SK-N-SH (cell line): ENCODE data around the gene PSD2. TPM values are rescaled to one million over a fixed set of nuclear protein-coding genes. Genes with fewer than 3 reads are reported as not detected.
A peak's percentile ranks its signal among the peaks of the same experiment; 100 is the strongest.

ENCODE experiments used
- CTCF ChIA-PET: fragments of 300-600, 350-600 bp; formaldehyde crosslinking; extraction: SDS; loops from one replicate; lab custom pipeline; 2021; lab: Yijun Ruan, JAX
- POLR2A ChIA-PET: fragments of 350-600 bp; sonication (Branson Sonifier 250); formaldehyde crosslinking; extraction: SDS; loops from one replicate; lab custom pipeline; 2020; ENCODE audit warnings: antibody characterized with exemption, inconsistent platforms; lab: Yijun Ruan, JAX
- DNase-seq: peaks from one replicate; pipeline ENCODE4 v3.0.0; 2012
- H2AFZ ChIP-seq: fragments of 200-600 bp; sonication (generic); 2 replicates; pipeline ENCODE4 v1.8.1; 2016; ENCODE audit warnings: antibody characterized with exemption, mild to moderate bottlenecking, low read depth
- H3F3A ChIP-seq: fragments of 200-600 bp; sonication (generic); replicated peaks from 2 replicates; pipeline ENCODE3; 2016; ENCODE audit warnings: antibody characterized with exemption, mild to moderate bottlenecking; ENCODE audit not compliant: insufficient read depth
- H3K27ac ChIP-seq, 2 experiments: fragments of 200-500 bp in 1 of 2; fragments of 200-600 bp in 1 of 2; sonication (Bioruptor generic) in 1 of 2; sonication (generic), shearing (Covaris generic) in 1 of 2; 2 replicates each; pipeline versions ENCODE4 v1.5.1 to v1.6.1; 2014 to 2016; ENCODE audit warnings: low read depth in 2 of 2, inconsistent platforms in 1 of 2, low read length in 1 of 2, mild to moderate bottlenecking in 1 of 2, mixed read lengths in 1 of 2
- H3K27me3 ChIP-seq: fragments of 200-600 bp; sonication (generic), shearing (Covaris generic); 2 replicates; pipeline ENCODE4 v1.6.1; 2016; ENCODE audit warnings: mixed run types; ENCODE audit not compliant: insufficient read depth
- H3K36me3 ChIP-seq, 2 experiments: fragments of 200-500 bp in 1 of 2; fragments of 200-600 bp in 1 of 2; sonication (Bioruptor generic) in 1 of 2; sonication (generic) in 1 of 2; replicated peaks in 1 of 2; 2 replicates each; pipeline versions ENCODE3 to v1.5.1; 2014 to 2016; ENCODE audit warnings: low read length in 1 of 2, mild to moderate bottlenecking in 1 of 2; ENCODE audit not compliant: insufficient read depth in 2 of 2, control insufficient read depth in 1 of 2
- H3K4me1 ChIP-seq, 2 experiments: fragments of 200-500 bp in 1 of 2; fragments of 200-600 bp in 1 of 2; sonication (Bioruptor generic) in 1 of 2; sonication (generic), shearing (Covaris generic) in 1 of 2; 2 replicates each; pipeline versions ENCODE4 v1.5.1 to v1.6.1; 2014 to 2016; ENCODE audit warnings: low read depth in 1 of 2, low read length in 1 of 2, mixed run types in 1 of 2; ENCODE audit not compliant: insufficient read depth in 2 of 2, control insufficient read depth in 1 of 2
- H3K4me2 ChIP-seq: fragments of 200-600 bp; sonication (generic), shearing (Covaris generic); 2 replicates; pipeline ENCODE4 v1.6.1; 2017; ENCODE audit warnings: mixed run types
- H3K4me3 ChIP-seq, 2 experiments: fragments of 200-500 bp in 1 of 2; fragments of 200-600 bp in 1 of 2; sonication (Bioruptor generic) in 1 of 2; sonication (generic), shearing (Covaris generic) in 1 of 2; 2 replicates each; pipeline versions ENCODE4 v1.5.1 to v1.8.1; 2014 to 2016; ENCODE audit warnings: low read depth in 2 of 2, inconsistent platforms in 1 of 2, low read length in 1 of 2, mild to moderate bottlenecking in 1 of 2, mixed read lengths in 1 of 2, moderate library complexity in 1 of 2
- H3K79me2 ChIP-seq: fragments of 200-600 bp; sonication (generic); 2 replicates; pipeline ENCODE4 v1.8.1; 2017; ENCODE audit warnings: mild to moderate bottlenecking; ENCODE audit not compliant: insufficient read depth
- H3K9ac ChIP-seq: fragments of 200-600 bp; sonication (generic); 2 replicates; pipeline ENCODE4 v1.6.1; 2017; ENCODE audit warnings: mixed run types
- H3K9me2 ChIP-seq: fragments of 200-600 bp; sonication (generic); 2 replicates; pipeline ENCODE4 v1.6.1; 2017; ENCODE audit warnings: mixed run types
- H3K9me3 ChIP-seq: fragments of 200-600 bp; sonication (generic); 2 replicates; pipeline ENCODE4 v1.6.1; 2017; ENCODE audit warnings: mixed run types, mild to moderate bottlenecking, moderate library complexity
- H4K20me1 ChIP-seq: fragments of 200-600 bp; sonication (generic); 2 replicates; pipeline ENCODE4 v1.6.1; 2017; ENCODE audit warnings: mild to moderate bottlenecking, mixed run types; ENCODE audit not compliant: insufficient read depth
- CHD2 ChIP-seq: fragments of 150-350 bp; IDR thresholded peaks from 2 replicates; pipeline ENCODE4 v1.6.1; 2018; ENCODE audit warnings: low read length; ENCODE audit not compliant: partially characterized antibody
- CTCF ChIP-seq: fragments of 200-600 bp; sonication (generic); IDR thresholded peaks from 2 replicates; pipeline ENCODE4 v1.6.1; 2017; ENCODE audit warnings: antibody characterized with exemption, mild to moderate bottlenecking, moderate library complexity
- EP300 ChIP-seq, 2 experiments: IDR thresholded peaks; 2 replicates each; pipeline versions ENCODE4 v1.4.0 to v1.6.1; 2012; ENCODE audit warnings: borderline replicate concordance in 1 of 2, low read depth in 1 of 2, low read length in 1 of 2
- FOSL2 ChIP-seq: IDR thresholded peaks from 2 replicates; pipeline ENCODE4 v1.4.0; 2012; ENCODE audit warnings: low read depth, mild to moderate bottlenecking, moderate library complexity, borderline replicate concordance
- FOXJ3 ChIP-seq: sonication (generic); formaldehyde crosslinking; IDR thresholded peaks from 2 replicates; pipeline ENCODE4 v1.5.1; 2020; ENCODE audit warnings: mild to moderate bottlenecking, missing genetic modification reagents
- GABPA ChIP-seq: IDR thresholded peaks from 2 replicates; pipeline ENCODE4 v1.4.0; 2012; ENCODE audit warnings: low read depth, mild to moderate bottlenecking
- MAX ChIP-seq: IDR thresholded peaks from 2 replicates; pipeline ENCODE4 v1.4.0; 2012; ENCODE audit warnings: low read depth
- MEF2A ChIP-seq: IDR thresholded peaks from 2 replicates; pipeline ENCODE4 v1.4.0; 2012; ENCODE audit warnings: low read depth, borderline replicate concordance
- RAD21 ChIP-seq: IDR thresholded peaks from 2 replicates; pipeline ENCODE4 v1.6.1; 2012; ENCODE audit warnings: mild to moderate bottlenecking, low read length
- RCOR1 ChIP-seq: fragments of 150-350 bp; IDR thresholded peaks from 2 replicates; pipeline ENCODE4 v1.6.1; 2017; ENCODE audit warnings: antibody characterized with exemption, low read length
- RFX5 ChIP-seq: IDR thresholded peaks from 2 replicates; pipeline ENCODE4 v1.6.1; 2012; ENCODE audit warnings: mild to moderate bottlenecking, improper control_type of control experiment, low read length
- RXRA ChIP-seq: IDR thresholded peaks from 2 replicates; pipeline ENCODE4 v1.4.0; 2012; ENCODE audit warnings: low read depth, mild to moderate bottlenecking, borderline replicate concordance
- TAF1 ChIP-seq: IDR thresholded peaks from 2 replicates; pipeline ENCODE4 v1.6.1; 2012; ENCODE audit warnings: low read depth, mild to moderate bottlenecking, low read length, moderate library complexity, borderline replicate concordance
- USF2 ChIP-seq: fragments of 150-350 bp; IDR thresholded peaks from 2 replicates; pipeline ENCODE4 v1.6.1; 2017; ENCODE audit warnings: antibody characterized with exemption, low read length, low read depth, borderline replicate concordance
- WGBS: methylation state at CpG from one replicate; pipeline ENCODE4 v1.1.6; 2017; ENCODE audit warnings: low lambda C conversion rate; 5-methylcytosine and 5-hydroxymethylcytosine counted together
- polyA plus RNA-seq, 3 experiments: library from polyadenylated mRNA; depleted of rRNA; stranded (reverse); fragments of >200 nt; gene quantifications; 2 replicates each; pipeline ENCODE4 v1.2.3, GENCODE V29; 2012
- TF ChIP-seq, protein P1 (sequence below): IDR thresholded peaks from 2 replicates; pipeline ENCODE4; 2012
- TF ChIP-seq, protein P2 (sequence below): IDR thresholded peaks from 2 replicates; pipeline ENCODE4 v1.4.0; 2012; ENCODE audit warnings: low read depth, borderline replicate concordance

Gene PSD2
- polyA plus RNA-seq, 1 of the 3 experiments (the other 2 are of a cell fraction) = 0.15 TPM

DNA sequence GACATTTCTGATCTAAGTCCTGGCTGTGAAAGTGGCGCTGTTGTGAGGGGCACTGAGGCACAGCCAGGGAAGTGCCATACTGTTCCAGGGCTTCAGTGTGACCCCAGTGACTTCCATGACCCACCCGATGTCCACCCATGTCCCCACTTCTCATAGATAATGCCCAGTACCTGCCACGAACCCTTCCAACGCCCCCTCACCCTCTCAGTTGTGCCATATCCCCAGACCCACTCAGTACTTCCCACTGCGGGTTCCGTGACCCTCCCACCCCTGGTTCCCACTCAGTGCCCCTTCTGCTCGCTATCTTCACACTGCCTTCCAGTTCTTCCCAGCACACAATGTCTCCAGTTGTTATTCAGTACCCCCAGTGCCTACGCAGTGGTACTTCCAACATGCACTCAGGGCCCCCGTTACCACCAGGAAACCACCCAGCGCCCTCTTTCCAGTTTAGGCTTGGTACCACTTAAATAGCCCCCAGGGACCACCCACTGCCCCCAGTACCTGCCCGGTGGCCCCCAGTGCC lies 30.7 kb upstream of the PSD2 start:
- no peaks in the 10 kb centered on the region for H3K9me2 ChIP-seq
- no peaks in the 10 kb centered on the region for H3K9me3 ChIP-seq
- H3F3A ChIP-seq = peaks cover 13% of the 10 kb centered on the region
- 57% methylated on average over 9 of the region's 11 CpGs for WGBS
- H3K4me1 ChIP-seq = peaks cover 8 to 36% of the 10 kb centered on the region in 2 experiments; a peak in 3 of 4 replicates
- peak overlapping the region; percentile 62; the same call in 1 of the 2 replicates for H3K9ac ChIP-seq
- H3K27ac ChIP-seq = peak overlapping the region in 1 of 2 experiments; percentile 23; a peak in 1 of 4 replicates
- no peaks in the 10 kb centered on the region for H3K27me3 ChIP-seq
- H3K36me3 ChIP-seq = no peaks in the 10 kb centered on the region
- DNase-seq = no peak
- ChIA-PET CTCF (interaction anchor here (0.5 to 23.1 kb wide), 71 partner anchors 8 to 391 kb away, joined by 3 to 627 read pairs (median 5); partner anchors contain the start of genes CXXC5 and UBE2D2), POLR2A (interaction anchor here (0.6 to 1.7 kb wide), 8 partner anchors 12 to 129 kb away, joined by 3 to 23 read pairs (median 5); partner anchors contain the start of gene CXXC5)
- no peaks in the 10 kb centered on the region for H4K20me1 ChIP-seq
- H3K79me2 ChIP-seq = no peaks in the 10 kb centered on the region
- TF ChIP-seq EP300 (IDR thresholded peaks at IDR 0.05; ENCODE audit: borderline replicate concordance in 1 of 2, low read depth in 1 of 2, low read length in 1 of 2) (no peak), USF2 (no peak), RAD21 (no peak), MAX (no peak), GABPA (no peak), RXRA (no peak), FOXJ3 (CRISPR knock-in tag) (no peak), CTCF (no peak), MEF2A (no peak), RFX5 (no peak), CHD2 (no peak), FOSL2 (no peak), RCOR1 (no peak), TAF1 (no peak)
- TF ChIP-seq, protein P1, sequence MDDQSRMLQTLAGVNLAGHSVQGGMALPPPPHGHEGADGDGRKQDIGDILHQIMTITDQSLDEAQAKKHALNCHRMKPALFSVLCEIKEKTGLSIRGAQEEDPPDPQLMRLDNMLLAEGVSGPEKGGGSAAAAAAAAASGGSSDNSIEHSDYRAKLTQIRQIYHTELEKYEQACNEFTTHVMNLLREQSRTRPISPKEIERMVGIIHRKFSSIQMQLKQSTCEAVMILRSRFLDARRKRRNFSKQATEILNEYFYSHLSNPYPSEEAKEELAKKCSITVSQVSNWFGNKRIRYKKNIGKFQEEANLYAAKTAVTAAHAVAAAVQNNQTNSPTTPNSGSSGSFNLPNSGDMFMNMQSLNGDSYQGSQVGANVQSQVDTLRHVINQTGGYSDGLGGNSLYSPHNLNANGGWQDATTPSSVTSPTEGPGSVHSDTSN = no peak
- TF ChIP-seq, protein P2, sequence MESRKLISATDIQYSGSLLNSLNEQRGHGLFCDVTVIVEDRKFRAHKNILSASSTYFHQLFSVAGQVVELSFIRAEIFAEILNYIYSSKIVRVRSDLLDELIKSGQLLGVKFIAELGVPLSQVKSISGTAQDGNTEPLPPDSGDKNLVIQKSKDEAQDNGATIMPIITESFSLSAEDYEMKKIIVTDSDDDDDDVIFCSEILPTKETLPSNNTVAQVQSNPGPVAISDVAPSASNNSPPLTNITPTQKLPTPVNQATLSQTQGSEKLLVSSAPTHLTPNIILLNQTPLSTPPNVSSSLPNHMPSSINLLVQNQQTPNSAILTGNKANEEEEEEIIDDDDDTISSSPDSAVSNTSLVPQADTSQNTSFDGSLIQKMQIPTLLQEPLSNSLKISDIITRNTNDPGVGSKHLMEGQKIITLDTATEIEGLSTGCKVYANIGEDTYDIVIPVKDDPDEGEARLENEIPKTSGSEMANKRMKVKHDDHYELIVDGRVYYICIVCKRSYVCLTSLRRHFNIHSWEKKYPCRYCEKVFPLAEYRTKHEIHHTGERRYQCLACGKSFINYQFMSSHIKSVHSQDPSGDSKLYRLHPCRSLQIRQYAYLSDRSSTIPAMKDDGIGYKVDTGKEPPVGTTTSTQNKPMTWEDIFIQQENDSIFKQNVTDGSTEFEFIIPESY = no peak
- TF ChIP-seq, all 33 proteins: peak for 0
- peak overlapping the region; percentile 80; the same call in 1 of the 2 replicates for H2AFZ ChIP-seq
- peak overlapping the region; percentile 81; the same call in 1 of the 2 replicates for H3K4me2 ChIP-seq
- no peak overlapping the region for H3K4me3 ChIP-seq
